WI38 (cell line): Measurements from ENCODE around the gene WDR37.
"Not testable (repeated sequence)": the region's sequence is repeated elsewhere in the genome, so short reads cannot be mapped to it uniquely, and the experiment has no call there.

ENCODE experiments used
- H3K4me3 ChIP-seq: 2 replicates; pipeline ENCODE4 v1.5.1; 2011; ENCODE audit warnings: low read depth, mild to moderate bottlenecking, control low read depth, low read length
- TF ChIP-seq, protein P1 (sequence below): IDR thresholded peaks from 2 replicates; pipeline ENCODE4 v1.5.1; 2012; ENCODE audit warnings: low read depth, mild to moderate bottlenecking, control low read depth, low read length

The WDR37 gene

GRCh38 chr10:1026578-1026977 is 29.6 kb upstream of the WDR37 start:
- TF ChIP-seq, protein P1, sequence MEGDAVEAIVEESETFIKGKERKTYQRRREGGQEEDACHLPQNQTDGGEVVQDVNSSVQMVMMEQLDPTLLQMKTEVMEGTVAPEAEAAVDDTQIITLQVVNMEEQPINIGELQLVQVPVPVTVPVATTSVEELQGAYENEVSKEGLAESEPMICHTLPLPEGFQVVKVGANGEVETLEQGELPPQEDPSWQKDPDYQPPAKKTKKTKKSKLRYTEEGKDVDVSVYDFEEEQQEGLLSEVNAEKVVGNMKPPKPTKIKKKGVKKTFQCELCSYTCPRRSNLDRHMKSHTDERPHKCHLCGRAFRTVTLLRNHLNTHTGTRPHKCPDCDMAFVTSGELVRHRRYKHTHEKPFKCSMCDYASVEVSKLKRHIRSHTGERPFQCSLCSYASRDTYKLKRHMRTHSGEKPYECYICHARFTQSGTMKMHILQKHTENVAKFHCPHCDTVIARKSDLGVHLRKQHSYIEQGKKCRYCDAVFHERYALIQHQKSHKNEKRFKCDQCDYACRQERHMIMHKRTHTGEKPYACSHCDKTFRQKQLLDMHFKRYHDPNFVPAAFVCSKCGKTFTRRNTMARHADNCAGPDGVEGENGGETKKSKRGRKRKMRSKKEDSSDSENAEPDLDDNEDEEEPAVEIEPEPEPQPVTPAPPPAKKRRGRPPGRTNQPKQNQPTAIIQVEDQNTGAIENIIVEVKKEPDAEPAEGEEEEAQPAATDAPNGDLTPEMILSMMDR: no peak
- no peak overlapping the region for H3K4me3 ChIP-seq

- TF ChIP-seq, protein P1: no peak
- H3K4me3 ChIP-seq: no peak overlapping the region
These were observed 26.3 kb upstream of the WDR37 start for GRCh38 chr10:1029838-1030237.

DNA sequence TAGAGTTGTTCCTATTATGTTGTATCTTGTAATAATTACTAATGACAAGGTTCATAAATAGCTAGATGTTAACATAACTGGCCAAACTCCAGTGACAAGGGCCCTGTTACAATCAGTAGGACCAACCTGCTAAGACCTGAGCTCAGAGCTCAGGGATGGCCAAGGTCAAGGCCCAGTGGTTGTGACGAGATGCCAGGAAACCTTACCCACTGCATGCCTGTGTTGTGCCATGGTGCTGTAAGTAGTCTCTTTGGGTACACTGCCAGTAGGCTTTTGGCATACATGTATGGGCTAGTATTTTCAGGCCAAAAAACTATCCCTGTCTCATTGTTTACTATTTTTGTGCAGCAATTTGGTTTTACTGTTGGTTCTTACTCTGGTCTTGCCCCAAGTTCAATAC is 22.6 kb upstream of the WDR37 start:
- TF ChIP-seq, protein P1: no peak
- no peak overlapping the region for H3K4me3 ChIP-seq

DNA sequence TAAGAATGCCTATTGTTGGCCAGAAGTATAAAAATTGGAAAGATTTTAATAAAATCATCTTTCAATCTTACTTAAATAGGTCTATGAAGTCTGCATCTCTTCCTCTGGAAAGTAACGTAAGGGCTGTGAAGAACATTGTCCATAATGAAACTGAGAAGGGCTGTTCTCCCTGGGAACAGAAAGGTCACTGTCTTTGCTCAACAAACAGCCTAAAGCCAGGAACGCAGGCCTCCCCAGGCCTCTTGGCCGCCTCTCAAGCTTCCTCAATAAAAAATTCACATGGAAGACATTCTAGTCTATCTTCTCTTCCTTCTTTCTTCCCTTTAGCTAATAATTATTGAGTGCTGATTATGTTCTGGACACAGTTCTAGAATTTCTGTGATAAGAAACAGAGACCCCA is 21.4 kb upstream of the WDR37 start:
- H3K4me3 ChIP-seq: no peak overlapping the region
- TF ChIP-seq, protein P1: no peak

GRCh38 chr10:1035201-1035600 is 21.0 kb upstream of the WDR37 start:
- TF ChIP-seq, protein P1: no peak
- no peak overlapping the region for H3K4me3 ChIP-seq

- TF ChIP-seq, protein P1: no peak
- H3K4me3 ChIP-seq: no peak overlapping the region
These were observed 19.8 kb upstream of the WDR37 start for GRCh38 chr10:1036341-1036791.

DNA sequence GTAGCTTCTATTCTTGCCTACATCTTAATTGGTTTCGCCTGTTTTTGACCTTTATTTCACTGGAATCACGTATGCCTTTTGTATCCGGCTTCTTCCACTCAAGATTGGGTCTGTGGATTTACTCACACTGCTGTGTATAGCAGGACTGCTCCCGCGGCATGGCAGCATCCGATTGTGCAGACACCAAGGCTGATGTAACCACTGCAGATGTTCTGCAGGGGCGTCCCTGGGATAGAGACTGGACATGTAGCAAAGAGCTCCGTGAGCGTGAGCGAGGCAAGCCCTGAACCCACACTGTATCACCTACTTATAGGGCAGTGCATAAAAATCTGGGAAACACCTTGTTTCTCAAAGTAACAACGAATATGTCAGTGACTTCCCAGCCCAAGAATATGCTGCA is 19.1 kb upstream of the WDR37 start:
- TF ChIP-seq, protein P1: no peak

DNA sequence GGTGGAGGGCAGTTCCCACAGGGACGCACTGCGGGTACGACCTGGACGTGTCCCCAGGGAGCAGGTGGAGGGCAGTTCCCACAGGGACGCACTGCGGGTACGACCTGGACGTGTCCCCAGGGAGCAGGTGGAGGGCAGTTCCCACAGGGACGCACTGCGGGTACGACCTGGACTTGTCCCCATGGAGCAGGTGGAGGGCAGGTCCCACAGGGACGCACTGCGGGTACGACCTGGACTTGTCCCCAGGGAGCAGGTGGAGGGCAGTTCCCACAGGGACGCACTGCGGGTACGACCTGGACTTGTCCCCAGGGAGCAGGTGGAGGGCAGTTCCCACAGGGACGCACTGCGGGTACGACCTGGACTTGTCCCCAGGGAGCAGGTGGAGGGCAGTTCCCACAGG is 17.4 kb upstream of the WDR37 start:
- not testable (repeated sequence) for H3K4me3 ChIP-seq

More for the DNA sequence above, 19.1 kb upstream of the WDR37 start:
- no peak overlapping the region for H3K4me3 ChIP-seq
